Measurements from ENCODE around the gene POLR1H. TPM values are rescaled to one million over a fixed set of nuclear protein-coding genes. Genes with fewer than 3 reads are reported as not detected.

Gene POLR1H
- total RNA-seq, 1 donor from 2014 or later, result 42.2 TPM

DNA sequence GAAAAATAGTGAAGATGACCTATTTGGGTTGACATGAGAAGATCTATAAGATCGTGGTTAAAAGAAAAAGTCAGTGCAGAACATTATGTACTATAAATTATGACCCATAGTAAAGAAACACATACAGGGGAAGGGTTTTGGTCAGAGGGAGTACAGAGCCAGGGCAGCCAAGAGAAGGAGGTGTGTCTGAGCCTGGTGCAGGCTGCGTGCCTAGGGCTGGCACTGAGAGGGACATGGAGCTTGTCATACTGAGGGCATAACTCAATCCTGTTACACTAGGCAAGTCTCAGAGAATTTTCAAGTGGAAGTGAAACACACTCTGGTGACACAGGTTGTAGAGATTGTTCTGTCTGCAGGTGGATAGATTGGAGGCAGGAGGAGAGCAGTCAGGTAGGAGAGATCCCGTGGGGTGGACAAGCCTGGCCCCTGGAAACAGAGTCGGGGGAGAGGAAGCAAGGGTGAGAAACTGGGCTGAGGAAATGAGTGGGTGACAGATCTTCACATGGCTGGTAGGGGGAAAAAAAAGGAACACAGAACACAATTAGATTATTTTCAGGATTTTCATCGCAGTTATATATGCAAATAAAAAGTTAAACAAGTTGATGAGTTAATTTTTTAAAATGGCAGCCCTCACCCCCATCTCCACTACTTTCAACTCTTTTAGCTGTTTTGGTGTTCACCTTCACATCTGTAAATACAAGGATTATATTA, 33.0 kb downstream of the POLR1H start:
- no peak for DNase-seq (ENCODE audit: low read depth, low spot score)

DNA sequence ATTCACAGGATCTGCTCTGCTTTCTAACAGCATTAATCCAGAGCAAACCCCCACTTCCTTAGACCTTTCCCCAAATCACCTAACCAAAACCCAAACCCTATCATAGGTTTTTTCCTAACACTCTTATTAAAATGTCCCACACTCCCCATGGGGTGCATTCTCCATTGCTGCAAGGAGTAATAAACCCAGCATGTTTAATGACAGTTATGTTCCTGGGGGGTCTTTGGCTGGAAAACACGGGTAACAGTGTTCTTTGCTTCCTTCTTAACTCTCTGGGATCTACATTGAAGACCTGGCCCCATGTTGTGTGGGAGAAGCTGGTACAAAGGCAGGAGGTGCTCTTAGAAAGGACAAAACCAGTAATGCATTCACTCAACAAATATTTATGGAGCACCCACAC, 35.8 kb downstream of the POLR1H start:
- DNase-seq (ENCODE audit: low read depth, low spot score), result no peak

GRCh38 chr6:30097902-30098768, 37.1 kb downstream of the POLR1H start:
- no peak for DNase-seq (ENCODE audit: low read depth, low spot score)

DNA sequence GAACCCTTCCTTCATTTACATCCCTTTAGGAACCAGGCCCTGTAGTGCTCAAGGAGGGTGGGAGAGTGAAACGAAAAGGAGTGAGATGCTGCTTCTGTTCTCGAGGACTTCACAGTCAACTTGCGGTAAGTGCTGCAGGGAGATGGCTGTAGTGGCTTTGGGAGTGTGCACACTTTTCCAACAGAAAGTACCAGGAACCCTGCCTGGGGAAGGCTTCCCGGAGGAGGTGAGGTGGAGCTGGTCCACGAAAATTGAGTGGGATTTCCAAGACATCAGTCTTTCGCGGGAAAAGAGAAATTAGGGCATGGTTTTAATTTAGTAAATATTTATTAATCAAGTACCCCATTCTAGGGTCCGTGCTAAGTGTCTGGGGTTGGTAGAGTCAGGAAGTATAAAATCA, 39.1 kb downstream of the POLR1H start:
- no peak for DNase-seq (ENCODE audit: low read depth, low spot score)

- DNase-seq (ENCODE audit: low read depth, low spot score), result no peak
These were observed 39.7 kb downstream of the POLR1H start for GRCh38 chr6:30100585-30101443.

DNA sequence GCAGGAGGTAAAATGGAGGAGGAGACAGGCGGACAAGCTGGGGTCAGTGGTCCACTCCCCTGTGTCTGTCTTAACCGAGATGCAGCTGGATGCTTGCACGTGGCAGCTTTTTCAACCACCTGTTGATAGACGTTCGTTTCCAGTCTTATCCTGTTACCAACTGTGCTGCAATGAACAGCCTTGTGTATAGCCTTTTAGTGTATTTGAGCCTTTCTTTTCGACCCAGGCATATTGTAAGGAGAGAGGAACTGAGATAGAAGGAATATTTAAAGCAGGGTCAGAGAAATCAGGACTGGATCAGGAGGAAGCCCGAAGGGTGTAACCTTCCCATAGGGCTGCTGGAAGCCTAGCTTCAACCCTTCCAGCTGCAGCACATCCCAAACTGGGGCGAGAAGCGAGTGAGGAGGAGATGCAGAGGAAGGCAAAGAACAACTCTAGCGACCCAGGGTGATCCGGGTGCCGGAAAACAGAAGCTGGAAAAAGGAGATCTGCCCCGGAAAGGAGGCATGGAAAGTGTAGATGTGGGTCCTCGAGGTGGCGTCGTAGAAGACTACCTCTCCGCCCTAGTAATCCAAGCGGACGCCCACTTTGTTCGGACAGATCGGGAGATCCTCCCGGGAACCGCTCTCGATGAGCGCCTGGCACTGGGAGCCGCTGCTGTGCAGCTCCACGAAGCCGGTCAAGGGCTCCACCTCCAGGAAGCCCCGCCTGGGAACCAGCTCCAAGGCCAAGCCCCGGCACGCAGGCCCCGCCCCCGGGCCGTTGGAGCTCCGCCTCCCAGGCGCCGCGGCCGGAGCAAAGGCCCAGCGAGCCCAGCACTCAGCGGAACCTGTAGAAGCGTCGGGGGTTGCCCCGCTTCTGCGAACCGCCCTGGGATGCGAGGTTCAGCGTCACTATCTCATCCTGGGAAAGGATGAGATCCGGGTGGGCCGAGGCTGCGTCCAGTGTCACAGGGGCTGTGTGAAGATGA, 40.7 kb downstream of the POLR1H start:
- peak; percentile 36 for DNase-seq (ENCODE audit: low read depth, low spot score)

DNA sequence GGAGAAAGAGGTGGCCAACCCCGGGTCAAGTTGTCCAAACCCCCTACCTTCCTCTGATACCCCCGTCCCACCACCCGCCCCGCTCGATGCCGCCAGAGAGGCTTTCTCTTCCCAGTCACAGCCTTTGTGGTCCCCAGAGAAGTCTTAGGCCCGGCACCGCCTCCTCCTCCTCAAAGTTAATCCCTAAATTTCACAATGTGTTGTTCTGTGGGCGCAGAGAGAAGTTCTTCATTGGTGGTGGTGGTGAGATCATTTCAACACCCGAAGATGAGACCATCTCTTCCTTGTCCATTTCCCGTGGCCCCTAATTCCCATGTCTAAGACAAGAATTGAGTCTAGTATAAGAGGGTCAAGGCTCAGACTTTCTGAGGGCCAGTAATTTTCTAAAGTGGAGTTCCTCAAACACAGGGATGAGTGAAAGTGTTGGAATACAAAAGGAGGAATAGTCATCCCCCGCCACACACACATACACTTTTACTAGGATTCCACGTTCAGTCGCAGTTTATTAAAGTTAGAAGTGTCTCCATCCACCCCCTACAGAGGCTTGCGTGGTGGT, 41.4 kb downstream of the POLR1H start:
- no peak for DNase-seq (ENCODE audit: low read depth, low spot score)

DNA sequence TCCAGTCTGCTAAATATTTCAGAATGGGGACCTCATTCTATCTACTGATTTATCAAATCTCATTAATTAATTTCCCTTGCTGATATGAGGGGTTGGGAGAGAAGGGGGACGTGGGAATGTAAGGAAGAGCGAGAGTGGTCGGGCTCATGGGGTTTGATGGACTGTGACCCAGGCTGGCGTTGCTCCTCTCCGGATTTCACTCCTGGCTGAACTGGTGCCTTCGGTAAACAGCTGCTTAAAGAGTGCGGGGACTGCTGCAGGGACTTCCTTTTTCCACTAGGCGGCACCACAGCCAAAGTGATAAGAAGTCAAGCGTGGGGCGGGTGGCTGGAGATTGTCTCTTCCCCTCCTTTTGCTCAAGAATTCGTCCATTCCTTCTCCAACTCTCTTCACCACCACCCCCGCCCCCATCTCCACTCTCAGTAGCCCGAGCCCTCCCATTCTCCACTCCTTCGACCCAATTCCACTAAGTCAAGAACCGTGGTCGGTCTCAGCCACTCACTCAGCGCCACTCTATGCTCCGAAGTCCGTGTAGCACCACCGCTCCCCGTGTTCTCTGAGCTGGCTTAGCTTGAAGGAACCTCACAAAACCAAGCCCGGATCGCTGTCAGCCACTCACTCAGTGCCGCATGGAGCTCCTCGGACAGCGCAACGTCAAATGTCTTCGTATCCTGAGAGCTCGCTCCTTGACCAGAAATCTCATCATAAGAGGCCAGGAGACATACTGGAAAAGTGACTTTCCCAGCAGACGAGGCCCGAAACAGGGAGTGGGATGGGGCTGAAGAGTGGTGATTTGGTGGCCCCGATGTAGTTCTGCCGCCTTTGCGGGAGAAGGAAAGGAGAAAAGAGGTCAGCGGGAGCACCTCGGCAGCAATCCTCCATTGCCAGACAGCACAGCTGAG, 42.2 kb downstream of the POLR1H start:
- peak; percentile 54 for DNase-seq (ENCODE audit: low read depth, low spot score)

DNA sequence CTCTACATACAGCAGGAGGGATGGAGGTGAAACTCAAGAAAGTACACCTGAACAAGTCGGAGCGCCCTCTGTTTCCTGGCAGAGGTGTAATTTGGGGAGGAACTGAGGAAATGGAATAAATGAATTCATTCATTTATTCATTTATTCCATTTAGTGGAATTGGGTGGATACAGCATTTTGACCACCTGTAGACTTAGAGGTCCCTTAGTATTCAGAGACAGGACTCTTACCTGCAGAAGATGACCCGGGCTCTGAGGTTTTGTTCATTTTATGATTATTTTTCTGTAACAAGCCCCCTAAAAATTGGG, 42.8 kb downstream of the POLR1H start:
- DNase-seq (ENCODE audit: low read depth, low spot score), result no peak

DNA sequence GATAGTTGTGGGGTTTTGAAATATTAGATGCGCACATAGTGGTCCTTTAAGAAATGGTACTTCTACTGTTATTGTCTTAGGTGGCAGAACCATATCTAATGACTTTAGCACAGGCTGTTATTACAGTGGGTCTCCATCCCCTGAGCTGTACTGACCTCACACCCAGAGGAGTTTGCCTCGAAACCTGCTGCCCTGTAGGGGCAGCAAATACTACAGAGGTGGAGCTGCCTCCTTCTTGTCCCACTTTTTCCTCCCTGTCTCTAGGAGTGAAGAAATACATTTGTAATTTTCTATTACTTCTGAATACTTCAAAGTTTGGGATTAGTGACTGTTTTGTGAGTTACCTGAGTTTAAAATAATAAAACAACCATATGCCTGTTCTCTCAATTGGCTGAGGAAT, 43.6 kb downstream of the POLR1H start:
- DNase-seq (ENCODE audit: low read depth, low spot score), result no peak

GRCh38 chr6:30111266-30111856, 50.3 kb downstream of the POLR1H start:
- DNase-seq (ENCODE audit: low read depth, low spot score), result no peak

GRCh38 chr6:30112402-30112994, 51.4 kb downstream of the POLR1H start:
- no peak for DNase-seq (ENCODE audit: low read depth, low spot score)

GRCh38 chr6:30113003-30113759, 52.1 kb downstream of the POLR1H start, which contains the start of gene TRIM31:
TSS of gene TRIM31 (minus strand) at chr6:30113090. CDS start at chr6:30112805, 285 bp downstream.
- DNase-seq (ENCODE audit: low read depth, low spot score), result no peak

- no peak for DNase-seq (ENCODE audit: low read depth, low spot score)
These were observed 52.8 kb downstream of the POLR1H start for GRCh38 chr6:30113841-30114240.

Data from pulmonary artery endothelial cell (primary cell).